Type B pancreatic cell (in vitro differentiated cells): ENCODE results near the gene TES. TPM values are rescaled to one million over a fixed set of nuclear protein-coding genes. Genes with fewer than 3 reads are reported as not detected.

Experiments
- DNase-seq: peaks from one replicate; pipeline ENCODE4 v3.0.0; 2021; ENCODE audit warnings: mixed read lengths; ENCODE audit not compliant: unreplicated experiment; ENCODE audit errors: extremely low spot score
- H3K27ac Mint-ChIP-seq: 2 replicates; pipeline ENCODE4 v1.8.0; 2021; ENCODE audit warnings: mild to moderate bottlenecking, mixed read lengths
- H3K27me3 Mint-ChIP-seq: 2 replicates; pipeline ENCODE4 v1.8.0; 2021; ENCODE audit warnings: mixed read lengths
- H3K36me3 Mint-ChIP-seq: 2 replicates; pipeline ENCODE4 v1.8.0; 2021; ENCODE audit warnings: mixed read lengths
- H3K4me1 Mint-ChIP-seq: one replicate; pipeline ENCODE4 v1.8.0; 2021; ENCODE audit warnings: mixed read lengths; ENCODE audit not compliant: unreplicated experiment
- H3K4me3 Mint-ChIP-seq: 2 replicates; pipeline ENCODE4 v1.8.0; 2021; ENCODE audit warnings: mild to moderate bottlenecking, mixed read lengths
- H3K9me3 Mint-ChIP-seq: 2 replicates; pipeline ENCODE4 v1.8.0; 2021; ENCODE audit warnings: mixed read lengths
- long read RNA-seq: library from polyadenylated mRNA; unstranded; transcript quantifications from one replicate; pipeline ENCODE4 v2.0.0, GENCODE V29; 2020
- total RNA-seq: library from RNA; stranded (reverse); gene quantifications from 2 replicates; pipeline ENCODE4 v1.2.1, GENCODE V29; 2021; ENCODE audit warnings: low replicate concordance
- TF ChIP-seq, protein P1 (sequence below): fragments of 200-600 bp; sonication (generic); conservative IDR thresholded peaks from 2 replicates; pipeline ENCODE4 v1.5.0; 2021; ENCODE audit warnings: antibody characterized with exemption, mild to moderate bottlenecking

Gene TES
- total RNA-seq = 91.1 and 135 TPM in 2 replicates
- long read RNA-seq, transcript TES-211 (3 exons, 911 nt) = minor isoform, 5 of 317 reads
- long read RNA-seq, transcript TES-201 (7 exons, 2,782 nt) = major isoform, 258 of 317 reads
- long read RNA-seq, partial matches to known transcripts = 39 of 317 reads
- long read RNA-seq, other reads (novel, unspliced or antisense) = 11 of 317 reads

DNA sequence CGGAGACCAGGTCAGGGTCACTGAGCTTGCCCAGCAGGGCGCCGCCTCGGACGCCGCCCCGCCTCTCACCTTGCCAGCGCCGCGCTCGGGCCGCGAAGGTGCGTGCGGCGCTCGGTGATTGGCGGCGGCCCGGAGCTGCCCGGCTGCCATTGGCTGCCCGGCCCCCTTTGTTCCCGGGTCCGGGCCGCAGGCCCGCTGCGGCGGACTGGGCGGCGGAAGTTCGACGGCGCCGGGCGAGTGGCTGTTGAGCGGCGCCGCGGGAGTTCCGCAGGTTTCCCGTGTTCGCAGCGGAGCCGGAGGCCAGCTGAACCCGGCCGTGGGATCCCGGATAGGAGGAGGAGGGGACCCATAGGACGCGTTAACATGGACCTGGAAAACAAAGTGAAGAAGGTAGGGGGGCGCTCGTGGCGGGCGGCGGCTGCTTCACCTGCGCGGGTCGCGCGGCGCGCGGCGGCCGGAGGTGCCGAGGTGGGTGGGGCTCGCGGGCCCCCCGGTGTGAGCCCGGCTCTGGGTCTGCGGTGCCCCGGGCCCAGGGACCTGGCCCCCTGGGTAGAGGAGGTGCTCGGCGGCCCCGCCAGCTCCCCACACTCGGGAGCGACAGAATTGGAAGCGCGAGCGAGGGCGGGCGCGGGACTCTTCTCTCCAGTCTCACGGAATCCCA is at the start of gene TES:
TSS of gene TES (plus strand) at position 195 of the 661 bp plus-strand sequence. CDS start at position 364, 169 bp downstream.
- H3K4me3 Mint-ChIP-seq = peak within 1 kb of the TSS; percentile 99
- peak; percentile 84 for DNase-seq
- TF ChIP-seq, protein P1, sequence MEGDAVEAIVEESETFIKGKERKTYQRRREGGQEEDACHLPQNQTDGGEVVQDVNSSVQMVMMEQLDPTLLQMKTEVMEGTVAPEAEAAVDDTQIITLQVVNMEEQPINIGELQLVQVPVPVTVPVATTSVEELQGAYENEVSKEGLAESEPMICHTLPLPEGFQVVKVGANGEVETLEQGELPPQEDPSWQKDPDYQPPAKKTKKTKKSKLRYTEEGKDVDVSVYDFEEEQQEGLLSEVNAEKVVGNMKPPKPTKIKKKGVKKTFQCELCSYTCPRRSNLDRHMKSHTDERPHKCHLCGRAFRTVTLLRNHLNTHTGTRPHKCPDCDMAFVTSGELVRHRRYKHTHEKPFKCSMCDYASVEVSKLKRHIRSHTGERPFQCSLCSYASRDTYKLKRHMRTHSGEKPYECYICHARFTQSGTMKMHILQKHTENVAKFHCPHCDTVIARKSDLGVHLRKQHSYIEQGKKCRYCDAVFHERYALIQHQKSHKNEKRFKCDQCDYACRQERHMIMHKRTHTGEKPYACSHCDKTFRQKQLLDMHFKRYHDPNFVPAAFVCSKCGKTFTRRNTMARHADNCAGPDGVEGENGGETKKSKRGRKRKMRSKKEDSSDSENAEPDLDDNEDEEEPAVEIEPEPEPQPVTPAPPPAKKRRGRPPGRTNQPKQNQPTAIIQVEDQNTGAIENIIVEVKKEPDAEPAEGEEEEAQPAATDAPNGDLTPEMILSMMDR = no peak
- H3K27me3 Mint-ChIP-seq = peaks cover 8% of the 10 kb centered on the region
- H3K4me1 Mint-ChIP-seq = peaks cover 28% of the 10 kb centered on the region
- H3K36me3 Mint-ChIP-seq = peaks cover 8% of the 10 kb centered on the region
- H3K9me3 Mint-ChIP-seq = no peaks in the 10 kb centered on the region
- H3K27ac Mint-ChIP-seq = peak within 1 kb of the TSS; percentile 99

- Mint-ChIP-seq H3K4me1 (peaks cover 12% of the 10 kb centered on the region), H3K27ac (no peak overlapping the region), H3K4me3 (peak overlapping the region; percentile 34), H3K36me3 (no peaks in the 10 kb centered on the region), H3K27me3 (no peaks in the 10 kb centered on the region), H3K9me3 (no peaks in the 10 kb centered on the region)
- no peak for DNase-seq
- TF ChIP-seq, protein P1 = no peak
Observed at GRCh38 chr7:116161728-116162127, 48.6 kb upstream of the TES start.

GRCh38 chr7:116162254-116162653 is 48.1 kb upstream of the TES start:
- H3K4me1 Mint-ChIP-seq = peaks cover 12% of the 10 kb centered on the region
- H3K27me3 Mint-ChIP-seq = no peaks in the 10 kb centered on the region
- no peaks in the 10 kb centered on the region for H3K36me3 Mint-ChIP-seq
- TF ChIP-seq, protein P1 = no peak
- no peaks in the 10 kb centered on the region for H3K9me3 Mint-ChIP-seq
- DNase-seq = no peak
- H3K27ac Mint-ChIP-seq = no peak overlapping the region
- no peak overlapping the region for H3K4me3 Mint-ChIP-seq

GRCh38 chr7:116162992-116163391 is 47.3 kb upstream of the TES start:
- Mint-ChIP-seq H3K36me3 (no peaks in the 10 kb centered on the region), H3K9me3 (no peaks in the 10 kb centered on the region), H3K4me1 (peaks cover 12% of the 10 kb centered on the region), H3K4me3 (no peak overlapping the region), H3K27me3 (no peaks in the 10 kb centered on the region), H3K27ac (no peak overlapping the region)
- TF ChIP-seq, protein P1 = peak; percentile 20
- no peak for DNase-seq

DNA sequence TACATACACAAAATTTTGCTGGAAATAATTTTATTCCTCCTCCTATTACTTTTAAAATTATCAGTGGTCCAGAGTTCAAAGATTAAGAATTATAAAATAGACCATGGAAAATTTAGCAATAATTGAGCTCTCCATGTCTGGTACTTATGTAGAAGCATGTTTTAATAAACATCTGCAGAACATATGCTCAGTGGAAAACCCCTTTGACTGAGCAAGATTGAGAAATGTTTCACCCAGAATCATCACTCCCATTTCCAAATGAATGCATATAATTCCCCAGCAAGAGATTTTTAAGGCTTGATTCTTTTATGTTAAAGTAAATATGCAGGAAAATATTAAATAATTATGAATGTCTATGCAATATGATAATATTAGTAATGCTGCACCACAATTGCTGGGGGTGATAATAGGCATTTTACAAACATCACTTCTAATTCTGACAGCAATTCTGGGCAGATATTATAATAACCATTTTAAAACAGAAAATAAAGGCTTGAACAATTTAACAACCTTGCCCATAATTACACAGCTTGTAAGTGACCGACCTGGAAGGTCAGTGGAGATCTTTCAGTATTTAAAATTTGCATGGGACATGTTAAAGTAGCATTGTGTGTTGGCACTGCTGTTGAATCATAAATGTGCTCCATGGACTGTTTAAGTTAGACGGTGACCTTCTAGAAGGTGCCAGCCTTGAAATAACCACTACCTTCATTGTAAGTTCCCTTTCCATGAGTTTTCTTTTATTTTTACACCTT is 45.6 kb upstream of the TES start:
- H3K36me3 Mint-ChIP-seq = no peaks in the 10 kb centered on the region
- TF ChIP-seq, protein P1 = no peak
- no peaks in the 10 kb centered on the region for H3K27me3 Mint-ChIP-seq
- no peak overlapping the region for H3K4me3 Mint-ChIP-seq
- no peak overlapping the region for H3K27ac Mint-ChIP-seq
- H3K9me3 Mint-ChIP-seq = no peaks in the 10 kb centered on the region
- DNase-seq = no peak
- H3K4me1 Mint-ChIP-seq = peaks cover 22% of the 10 kb centered on the region
